Measurements from ENCODE around the gene CDC25B. TPM values are rescaled to one million over a fixed set of nuclear protein-coding genes. Genes with fewer than 3 reads are reported as not detected.
A peak's percentile ranks its signal among the peaks of the same experiment; 100 is the strongest.
"Not testable (repeated sequence)": the region's sequence is repeated elsewhere in the genome, so short reads cannot be mapped to it uniquely, and the experiment has no call there.

The CDC25B gene
- total RNA-seq, 8 experiments from 2014 or later, result 8.0 to 166 (median 22.8) TPM

DNA sequence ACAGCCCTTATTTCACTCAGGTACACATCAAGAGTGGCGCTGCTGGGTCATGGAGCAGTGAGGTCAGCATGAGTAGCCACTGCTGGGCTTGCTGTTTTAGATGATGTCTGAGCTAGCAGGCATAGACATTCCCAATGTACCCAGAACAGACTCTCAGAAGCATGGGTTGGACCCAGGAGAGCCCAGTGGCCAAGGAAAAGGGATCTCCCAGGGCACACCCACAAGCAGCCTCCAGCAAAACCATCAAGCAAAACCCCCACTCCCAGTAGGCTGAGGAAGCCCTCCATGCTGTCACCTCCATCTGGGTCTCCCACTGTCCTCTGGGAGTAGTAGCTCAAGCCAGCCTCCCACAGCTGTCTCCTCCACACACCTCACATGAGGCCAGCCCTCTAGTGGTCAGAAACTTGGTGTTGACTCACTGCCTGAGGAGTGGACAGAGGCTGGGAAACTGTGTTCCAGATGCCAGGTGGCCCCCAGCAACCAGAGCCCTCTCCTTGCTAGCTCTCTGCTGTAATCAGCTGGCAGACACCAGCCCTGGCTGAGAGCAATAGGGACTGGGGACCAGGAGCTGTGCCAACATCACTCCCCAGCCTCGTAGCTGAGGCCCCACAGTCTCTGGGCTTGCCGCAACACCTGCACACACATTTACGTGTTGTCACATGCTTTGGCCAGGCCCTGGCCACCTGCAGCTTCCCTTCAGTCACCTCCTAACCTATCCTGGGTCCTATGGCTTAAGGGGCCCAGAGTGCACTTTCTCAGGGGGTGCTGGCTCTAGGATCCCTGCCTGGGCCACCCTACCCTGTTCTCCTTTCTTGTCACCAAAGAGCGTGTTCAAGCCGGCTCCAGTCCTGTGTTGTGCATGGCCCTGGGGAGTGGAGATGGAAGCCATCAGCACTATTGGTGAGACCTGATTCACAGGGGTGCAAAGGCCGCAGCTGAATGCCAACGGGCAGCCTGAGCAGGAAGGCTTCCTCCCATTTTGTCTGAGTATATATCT is 22.3 kb downstream of the CDC25B start:
- 80 to 100% (median 92%) methylated on average over 1 to 5 of the region's 8 CpGs; no CpG with 5 or more reads in 4 of the 10 experiments for WGBS, 10 experiments
- no peak overlapping the region for H3K4me3 ChIP-seq
- peak in 7 of 8 experiments; percentile 20 to 62 (median 42) for ATAC-seq (replicated peaks in 6 of 8)
- H3K4me1 ChIP-seq (replicated peaks in 1 of 2), result peaks cover 11 to 15% of the 10 kb centered on the region in 2 donors
- in situ Hi-C loops (cut with MboI; ENCODE audit: low pct_unique_long_range_greater_than_20kb in 2 of 9, low sequenced_read_pairs in 9 of 9, unreplicated experiment in 9 of 9), result no loop called here
- no peak overlapping the region for H3K27ac ChIP-seq

GRCh38 chr20:3819411-3820047 is 23.4 kb downstream of the CDC25B start:
- H3K4me1 ChIP-seq (replicated peaks in 1 of 2), result peaks cover 11 to 15% of the 10 kb centered on the region in 2 donors
- no peak for ATAC-seq (replicated peaks in 6 of 8)
- H3K27ac ChIP-seq, result peak overlapping the region; percentile 99 to 100
- 40 to 82% (median 69%) methylated on average over 1 to 14 of the region's 20 CpGs for WGBS, 10 experiments
- in situ Hi-C loops (cut with MboI; ENCODE audit: low pct_unique_long_range_greater_than_20kb in 2 of 9, low sequenced_read_pairs in 9 of 9, unreplicated experiment in 9 of 9), result no loop called here
- H3K4me3 ChIP-seq, result peak overlapping the region; percentile 60 to 93 (median 74)

- H3K4me3 ChIP-seq, result peak within 1 kb of the TSS; percentile 60 to 93 (median 74)
- H3K27ac ChIP-seq, result peak within 1 kb of the TSS; percentile 99 to 100
- peaks cover 11 to 15% of the 10 kb centered on the region in 2 donors for H3K4me1 ChIP-seq (replicated peaks in 1 of 2)
- WGBS, 10 experiments, result 0 to 4% (median 0%) methylated on average over 1 to 17 of the region's 96 CpGs; no CpG with 5 or more reads in 2 of the 10 experiments
- in situ Hi-C loops (cut with MboI; ENCODE audit: low pct_unique_long_range_greater_than_20kb in 2 of 9, low sequenced_read_pairs in 9 of 9, unreplicated experiment in 9 of 9), result no loop called here
- peak; percentile 82 to 91 (median 88) for ATAC-seq (replicated peaks in 6 of 8)
Observed at GRCh38 chr20:3820048-3820900, 24.2 kb downstream of the CDC25B start, which contains the start of gene AP5S1. Gene AP5S1, plus strand, starts transcription at chr20:3820547. Its CDS starts 1,571 bp downstream, at chr20:3822118.

DNA sequence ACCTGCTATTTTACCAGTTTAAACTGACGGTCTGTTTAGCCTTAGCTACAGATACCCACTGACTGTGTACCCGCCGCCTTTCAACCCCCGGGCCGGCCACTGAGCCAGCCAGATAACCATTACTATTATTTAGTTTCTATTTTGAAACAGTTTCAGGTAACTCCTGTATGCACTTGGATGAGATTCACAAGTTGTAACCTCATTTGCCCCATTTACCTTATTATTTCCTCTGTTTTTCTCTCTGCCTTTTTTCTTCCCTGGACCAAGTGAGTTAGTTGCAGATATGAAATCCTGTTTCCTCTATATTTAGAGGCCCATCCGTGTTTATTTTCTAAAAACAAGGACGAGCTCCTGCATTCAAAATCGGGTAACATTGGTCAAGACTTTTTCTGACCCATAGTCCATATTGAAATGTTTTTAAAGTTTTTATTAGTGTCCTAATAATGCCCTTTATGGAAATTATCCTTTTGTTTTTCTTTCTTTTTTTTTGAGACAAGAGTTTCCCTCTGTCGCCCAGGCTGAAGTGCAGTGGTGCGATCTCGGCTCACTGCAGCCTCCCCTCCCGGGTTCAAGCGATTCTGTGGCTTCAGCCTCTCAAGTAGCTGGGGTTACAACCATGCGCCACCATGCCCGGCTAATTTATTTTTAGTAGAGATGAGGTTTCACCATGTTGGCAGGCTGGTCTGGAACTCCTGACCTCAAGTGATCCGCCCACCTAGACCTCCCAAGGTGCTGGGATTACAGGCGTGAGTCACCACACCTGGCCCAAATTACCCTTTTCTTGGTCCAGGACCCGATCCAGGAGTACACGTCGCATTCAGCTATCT is 25.0 kb downstream of the CDC25B start:
- in situ Hi-C loops (cut with MboI; ENCODE audit: low pct_unique_long_range_greater_than_20kb in 2 of 9, low sequenced_read_pairs in 9 of 9, unreplicated experiment in 9 of 9), result no loop called here
- 20 to 72% (median 33%) methylated on average over 3 to 18 of the region's 20 CpGs for WGBS, 10 experiments

GRCh38 chr20:3821996-3822395 is 25.9 kb downstream of the CDC25B start:
- peaks cover 11 to 15% of the 10 kb centered on the region in 2 donors for H3K4me1 ChIP-seq (replicated peaks in 1 of 2)
- in situ Hi-C loops (cut with MboI; ENCODE audit: low pct_unique_long_range_greater_than_20kb in 2 of 9, low sequenced_read_pairs in 9 of 9, unreplicated experiment in 9 of 9), result no loop called here
- 48 to 94% (median 88%) methylated on average over 1 to 9 of the region's 14 CpGs; no CpG with 5 or more reads in 2 of the 10 experiments for WGBS, 10 experiments
- no peak overlapping the region for H3K4me3 ChIP-seq
- ATAC-seq (replicated peaks in 6 of 8), result no peak
- H3K27ac ChIP-seq, result no peak overlapping the region

More for the DNA sequence above, 25.0 kb downstream of the CDC25B start:
- peak overlapping the region; percentile 99 to 100 for H3K27ac ChIP-seq
- ATAC-seq (replicated peaks in 6 of 8), result no peak
- peaks cover 11 to 15% of the 10 kb centered on the region in 2 donors for H3K4me1 ChIP-seq (replicated peaks in 1 of 2)
- peak overlapping the region; percentile 60 to 93 (median 74) for H3K4me3 ChIP-seq

GRCh38 chr20:3823881-3824280 is 27.8 kb downstream of the CDC25B start:
- no peak for ATAC-seq (replicated peaks in 6 of 8)
- H3K4me1 ChIP-seq (replicated peaks in 1 of 2), result peaks cover 11% of the 10 kb centered on the region in 2 donors
- in situ Hi-C loops (cut with MboI; ENCODE audit: low pct_unique_long_range_greater_than_20kb in 2 of 9, low sequenced_read_pairs in 9 of 9, unreplicated experiment in 9 of 9), result no loop called here
- no peak overlapping the region for H3K27ac ChIP-seq
- WGBS, 10 experiments, result 60 to 88% (median 69%) methylated on average over 1 to 12 of the region's 20 CpGs; no CpG with 5 or more reads in 7 of the 10 experiments
- no peak overlapping the region for H3K4me3 ChIP-seq

DNA sequence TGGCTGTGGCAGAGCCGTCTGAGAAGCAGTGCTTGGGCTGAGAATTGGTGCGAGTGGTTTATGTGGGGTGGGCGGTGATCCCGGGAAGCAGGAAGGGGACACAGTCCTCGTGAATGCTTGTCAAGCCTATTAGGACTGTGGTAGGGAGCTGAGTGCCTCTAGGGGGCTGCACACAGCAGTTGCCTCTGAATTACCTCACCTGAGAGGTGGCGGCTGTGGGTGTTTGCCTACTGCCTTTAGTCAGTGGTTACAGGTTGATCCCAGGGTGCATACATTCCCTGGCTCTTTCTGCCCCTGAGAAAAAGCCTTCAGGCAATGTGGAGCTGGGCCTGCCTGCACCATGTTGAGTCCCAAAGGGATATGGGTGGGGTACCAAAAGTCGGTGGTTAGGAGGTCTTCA is 29.4 kb downstream of the CDC25B start:
- no peak for ATAC-seq (replicated peaks in 6 of 8)
- H3K4me1 ChIP-seq (replicated peaks in 1 of 2), result peaks cover 5% of the 10 kb centered on the region in 2 donors
- no peak overlapping the region for H3K4me3 ChIP-seq
- in situ Hi-C loops (cut with MboI; ENCODE audit: low pct_unique_long_range_greater_than_20kb in 2 of 9, low sequenced_read_pairs in 9 of 9, unreplicated experiment in 9 of 9), result no loop called here
- no peak overlapping the region for H3K27ac ChIP-seq
- 60 to 100% (median 80%) methylated on average over 1 of the region's 7 CpGs; no CpG with 5 or more reads in 7 of the 10 experiments for WGBS, 10 experiments

DNA sequence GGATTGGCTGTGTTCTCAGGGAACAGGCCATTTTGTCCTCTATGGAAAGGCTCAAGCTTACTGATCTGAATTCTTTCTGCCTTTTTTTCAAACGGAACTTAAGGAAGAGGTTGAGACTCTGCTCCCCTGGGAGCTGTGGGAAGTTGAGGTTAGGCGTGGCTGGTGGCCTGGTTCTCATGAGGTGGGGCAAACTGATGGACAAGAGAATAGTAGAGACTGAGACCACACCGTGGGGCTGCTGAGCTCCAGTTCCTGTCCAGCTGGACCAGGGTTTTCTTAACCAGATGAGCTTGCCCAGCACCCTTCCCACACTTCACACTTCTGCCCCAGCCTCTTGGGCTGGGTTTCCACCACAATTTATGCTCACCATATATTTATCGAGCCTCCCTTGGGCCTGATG is 30.3 kb downstream of the CDC25B start:
- in situ Hi-C loops (cut with MboI; ENCODE audit: low pct_unique_long_range_greater_than_20kb in 2 of 9, low sequenced_read_pairs in 9 of 9, unreplicated experiment in 9 of 9), result no loop called here
- 0 to 83% (median 68%) methylated on average over 1 to 4 of the region's 4 CpGs; no CpG with 5 or more reads in 3 of the 10 experiments for WGBS, 10 experiments

DNA sequence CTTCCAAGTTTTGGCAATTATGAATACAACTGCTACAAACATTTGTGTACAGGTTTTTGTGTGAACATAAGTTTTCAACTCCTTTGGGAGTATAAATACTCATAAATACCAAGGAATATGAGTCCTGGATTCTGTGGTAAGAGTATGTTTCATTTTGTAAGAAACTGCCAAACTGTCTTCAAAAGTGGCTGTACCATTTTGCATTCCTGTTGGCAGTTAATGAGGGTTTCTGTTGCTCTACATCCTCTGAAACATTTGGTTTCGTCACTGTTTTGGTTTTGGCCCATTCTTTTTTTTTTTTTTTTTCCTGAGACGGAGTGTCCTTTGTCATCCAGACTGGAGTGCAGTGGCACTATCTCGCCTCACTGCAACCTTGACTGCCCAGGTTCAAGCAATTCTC is 32.7 kb downstream of the CDC25B start:
- H3K4me1 ChIP-seq (replicated peaks in 1 of 2), result no peaks in the 10 kb centered on the region
- H3K4me3 ChIP-seq, result no peak overlapping the region
- in situ Hi-C loops (cut with MboI; ENCODE audit: low pct_unique_long_range_greater_than_20kb in 2 of 9, low sequenced_read_pairs in 9 of 9, unreplicated experiment in 9 of 9), result no loop called here
- H3K27ac ChIP-seq, result no peak overlapping the region
- WGBS, 10 experiments, result 65 to 100% (median 98%) methylated on average over 1 to 3 of the region's 3 CpGs; no CpG with 5 or more reads in 2 of the 10 experiments
- ATAC-seq (replicated peaks in 6 of 8), result no peak

More for the DNA sequence above, 30.3 kb downstream of the CDC25B start:
- Histone ChIP-seq H3K4me1 (replicated peaks in 1 of 2) (peaks cover 2% of the 10 kb centered on the region in 2 donors), H3K27ac (no peak overlapping the region), H3K4me3 (no peak overlapping the region)
- ATAC-seq (replicated peaks in 6 of 8), result no peak

DNA sequence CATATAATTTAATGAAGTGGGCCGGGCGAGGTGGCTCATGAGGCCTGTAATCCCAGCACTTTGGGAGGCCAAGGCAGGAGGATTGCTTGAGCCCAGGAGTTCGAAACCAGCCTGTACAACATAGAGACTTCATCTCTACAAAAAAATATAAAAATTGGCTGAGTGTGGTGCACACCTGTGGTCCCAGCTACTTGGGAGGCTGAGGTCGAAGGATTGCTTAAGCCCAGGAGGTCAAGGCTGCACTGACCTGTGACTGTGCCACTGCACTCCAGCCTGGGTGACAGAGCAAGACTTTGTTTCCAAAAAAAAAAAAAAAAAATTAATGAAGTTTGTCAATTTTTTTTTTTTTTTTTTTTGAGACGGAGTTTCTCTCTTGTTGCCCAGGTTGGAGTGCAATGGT is 33.8 kb downstream of the CDC25B start:
- in situ Hi-C loops (cut with MboI; ENCODE audit: low pct_unique_long_range_greater_than_20kb in 2 of 9, low sequenced_read_pairs in 9 of 9, unreplicated experiment in 9 of 9); ATAC-seq (replicated peaks in 6 of 8): not testable (repeated sequence)

DNA sequence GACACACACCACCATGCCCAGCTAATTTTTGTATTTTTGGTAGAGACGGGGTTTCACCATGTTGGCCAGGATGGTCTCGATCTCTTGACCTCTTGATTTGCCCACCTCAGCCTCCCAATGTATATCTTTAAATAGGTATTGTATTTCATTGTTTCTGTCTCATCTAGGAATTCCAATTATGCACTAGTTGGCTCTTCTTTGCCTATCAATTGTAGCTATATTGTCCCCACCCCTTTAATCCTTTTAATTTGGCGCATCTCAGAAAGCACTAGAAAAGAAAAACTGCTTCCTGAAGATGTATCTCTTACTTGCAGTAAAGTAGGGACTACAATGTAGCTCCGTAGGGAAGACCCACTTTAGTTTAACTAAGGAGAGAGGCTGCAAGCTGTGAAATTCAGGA is 40.0 kb downstream of the CDC25B start:
- H3K27ac ChIP-seq, result no peak overlapping the region
- ATAC-seq (replicated peaks in 6 of 8), result no peak
- no peaks in the 10 kb centered on the region for H3K4me1 ChIP-seq (replicated peaks in 1 of 2)
- in situ Hi-C loops (cut with MboI; ENCODE audit: low pct_unique_long_range_greater_than_20kb in 2 of 9, low sequenced_read_pairs in 9 of 9, unreplicated experiment in 9 of 9), result no loop called here
- WGBS, 10 experiments, result 83 to 100% (median 93%) methylated on average over 1 to 4 of the region's 4 CpGs; no CpG with 5 or more reads in 2 of the 10 experiments
- no peak overlapping the region for H3K4me3 ChIP-seq

More for the DNA sequence above, 33.8 kb downstream of the CDC25B start:
- not testable (repeated sequence) for H3K4me3 ChIP-seq; H3K27ac ChIP-seq; H3K4me1 ChIP-seq (replicated peaks in 1 of 2)
- 60 to 100% (median 93%) methylated on average over 1 to 5 of the region's 5 CpGs; no CpG with 5 or more reads in 1 of the 10 experiments for WGBS, 10 experiments
